GM19099 (cell line): ENCODE measurements around the gene PLK5.

Experiments
- POLR2A ChIP-seq: IDR thresholded peaks from 3 replicates; pipeline ENCODE4 v1.6.1; 2011; ENCODE audit warnings: low read depth; ENCODE audit not compliant: insufficient read length; ENCODE audit errors: extremely low read depth

Gene PLK5

DNA sequence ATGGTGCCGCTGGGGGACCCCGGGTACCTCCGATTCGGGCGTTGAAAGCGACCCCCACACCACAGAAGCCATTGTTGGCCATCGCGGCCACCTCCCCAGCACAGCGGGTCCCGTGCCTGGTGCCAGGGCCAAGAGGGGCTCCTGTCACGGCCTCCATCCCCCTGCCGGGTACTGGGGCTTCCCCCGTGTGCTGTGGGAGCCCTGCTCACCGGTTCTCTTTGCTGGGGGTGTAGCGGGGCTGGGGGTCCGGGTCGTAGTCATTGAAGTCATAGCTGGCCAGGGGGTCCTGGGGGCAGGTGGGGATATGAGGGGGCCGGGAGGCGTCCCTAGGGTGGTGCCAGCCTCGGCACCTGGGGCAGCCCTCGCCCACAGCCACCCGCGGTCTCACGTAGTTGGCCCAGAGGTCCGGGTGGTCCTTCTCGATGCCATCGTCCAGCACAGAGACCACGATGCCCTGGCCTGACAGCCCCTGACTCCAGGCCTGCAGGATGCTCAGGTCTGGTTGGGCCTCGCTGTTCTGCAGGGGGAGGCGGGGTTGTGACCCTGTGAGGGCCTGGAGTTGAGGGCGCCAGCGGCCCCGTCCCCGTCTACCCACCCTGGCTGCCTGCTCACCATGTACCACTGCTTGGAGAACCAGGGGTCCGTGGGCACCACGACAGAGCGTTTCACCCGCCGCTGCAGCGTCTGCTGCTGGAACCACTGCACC, 36.1 kb upstream of the PLK5 start:
- no peak for TF ChIP-seq POLR2A

DNA sequence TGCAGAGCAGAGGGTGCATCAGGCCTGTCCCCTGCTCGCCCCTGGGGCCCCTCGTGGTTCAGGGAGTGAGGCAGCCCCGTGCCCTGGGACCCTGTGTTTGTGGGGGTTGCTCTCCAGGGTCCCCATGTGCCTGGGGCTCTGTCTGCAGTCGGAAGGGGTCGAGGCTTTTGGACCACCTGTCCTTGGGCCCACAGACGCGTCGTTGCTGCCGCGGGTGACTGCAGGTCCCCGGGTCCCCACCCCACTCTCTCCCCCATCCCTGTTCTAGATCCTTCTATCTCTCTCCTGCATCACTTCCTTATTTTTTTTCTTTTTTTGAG, 35.6 kb upstream of the PLK5 start:
- no peak for TF ChIP-seq POLR2A

DNA sequence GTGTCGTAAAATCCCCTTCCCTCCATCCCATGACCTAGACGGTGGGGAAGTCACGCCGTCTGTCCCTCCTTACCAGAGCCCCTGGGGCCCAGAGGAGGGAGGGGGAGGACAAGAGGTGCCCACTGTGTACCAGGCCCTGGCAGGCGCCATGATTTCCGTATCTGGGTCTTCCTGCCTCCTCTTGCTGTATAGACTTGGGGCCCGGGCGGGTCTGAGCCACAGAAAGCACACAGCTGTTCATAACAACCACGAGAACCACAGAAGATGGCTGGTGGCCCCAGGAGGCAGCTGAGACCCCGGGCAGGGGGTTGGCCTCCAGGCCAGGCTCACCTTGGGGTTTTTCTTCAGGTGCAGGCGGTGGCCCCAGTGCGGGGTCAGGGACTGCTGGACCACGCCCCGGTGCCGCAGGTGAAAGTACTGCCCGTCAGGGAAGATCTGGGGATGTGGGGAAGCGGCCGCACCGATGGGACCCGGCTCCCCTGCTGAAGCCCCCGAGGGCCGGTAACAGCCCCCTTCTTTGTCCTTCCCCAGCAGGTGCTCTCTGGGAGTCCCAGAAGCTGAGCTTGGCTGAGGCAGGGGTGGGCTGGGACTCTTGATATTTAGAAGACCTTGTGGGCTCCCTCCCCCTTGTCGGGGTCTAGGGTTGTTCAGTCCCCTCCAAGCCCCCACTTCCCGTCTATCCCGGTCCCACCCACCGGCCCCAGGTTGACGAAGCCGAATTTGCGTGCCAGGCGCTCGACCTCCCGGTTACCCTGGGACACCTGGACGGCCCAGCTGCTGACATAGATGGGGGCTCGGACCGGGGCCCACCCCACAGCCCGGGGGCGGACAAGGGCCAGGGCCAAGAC, 34.2 kb upstream of the PLK5 start:
- peak; percentile 38 for TF ChIP-seq POLR2A

- no peak for TF ChIP-seq POLR2A
Measured at GRCh38 chr19:1490311-1491113, 33.4 kb upstream of the PLK5 start, which contains the start of gene PCSK4. PCSK4 (minus strand) TSS chr19:1490350; CDS start chr19:1490346, 4 bp downstream.

DNA sequence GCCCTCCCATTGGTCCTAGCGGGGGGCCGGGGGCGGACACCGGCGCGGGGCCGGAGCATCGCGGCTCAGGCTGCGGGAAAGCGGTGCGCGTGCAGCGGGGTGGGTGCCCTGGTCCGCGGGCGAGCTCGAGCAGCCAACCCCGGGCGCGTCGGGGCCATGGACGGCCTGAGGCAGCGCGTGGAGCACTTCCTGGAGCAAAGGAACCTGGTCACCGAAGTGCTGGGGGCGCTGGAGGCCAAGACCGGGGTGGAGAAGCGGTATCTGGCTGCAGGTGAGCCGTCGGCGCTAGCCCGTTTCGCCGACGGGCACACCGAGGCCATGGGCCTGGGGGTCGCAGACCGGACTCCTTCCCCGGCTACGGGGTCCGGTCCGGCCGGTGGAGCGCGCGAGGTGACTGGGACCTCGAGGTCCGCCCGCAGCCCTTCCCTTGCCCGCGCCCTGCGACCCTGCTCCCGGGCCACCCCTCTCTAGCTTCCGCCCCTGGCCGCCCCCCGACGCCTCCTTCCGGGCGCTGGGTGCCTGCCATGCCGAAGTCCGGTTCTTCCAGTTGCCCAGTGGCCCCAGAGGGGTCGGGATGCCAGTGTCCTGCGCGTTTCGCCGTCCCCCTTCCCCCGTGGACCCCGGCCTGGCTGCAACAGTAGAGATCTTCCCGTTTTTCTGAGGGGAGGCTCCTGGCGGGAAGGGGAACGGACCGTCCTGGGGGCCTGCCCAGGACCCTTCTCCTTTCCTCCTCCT, 32.6 kb upstream of the PLK5 start, which contains the start of gene REEP6:
Gene REEP6, plus strand, starts transcription at position 68 of the 735 bp plus-strand sequence. Its CDS starts 89 bp downstream, at position 157.
- TF ChIP-seq POLR2A = no peak

GRCh38 chr19:1491849-1492170, 32.1 kb upstream of the PLK5 start:
- TF ChIP-seq POLR2A = no peak

GRCh38 chr19:1492474-1493006, 31.3 kb upstream of the PLK5 start:
- TF ChIP-seq POLR2A = no peak

DNA sequence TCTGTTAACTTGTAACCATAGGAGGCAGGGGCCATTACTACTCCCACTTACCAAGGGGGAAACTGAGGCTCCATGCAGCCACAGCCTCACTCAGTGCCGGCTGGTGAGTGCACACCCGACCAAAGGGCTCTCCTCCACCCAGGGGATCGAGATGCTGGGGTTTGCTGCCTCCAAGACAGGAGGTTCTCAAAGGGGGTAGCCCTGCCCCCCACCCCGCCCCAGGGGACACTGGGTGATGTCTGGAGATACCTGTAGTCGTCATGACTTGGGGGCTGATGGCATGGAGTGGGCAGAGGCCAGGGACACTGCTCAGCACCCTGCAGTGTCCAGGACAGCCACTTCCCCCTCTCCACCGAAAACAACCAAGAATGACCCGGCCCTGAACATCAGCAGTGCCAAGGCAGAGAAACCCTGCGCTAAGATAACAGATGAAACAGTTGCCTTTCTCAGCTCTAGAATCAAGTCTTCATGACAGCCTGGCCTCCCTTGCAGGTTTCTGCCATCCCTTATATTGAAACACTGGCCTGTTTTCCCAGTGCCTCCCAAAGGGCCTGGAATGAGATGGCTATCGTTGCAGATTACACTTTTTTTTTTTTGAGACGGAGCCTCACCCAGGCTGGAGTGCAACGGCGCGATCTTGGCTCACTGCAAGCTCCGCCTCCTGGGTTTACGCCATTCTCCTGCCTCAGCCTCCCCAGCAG, 29.6 kb upstream of the PLK5 start:
- TF ChIP-seq POLR2A = no peak

DNA sequence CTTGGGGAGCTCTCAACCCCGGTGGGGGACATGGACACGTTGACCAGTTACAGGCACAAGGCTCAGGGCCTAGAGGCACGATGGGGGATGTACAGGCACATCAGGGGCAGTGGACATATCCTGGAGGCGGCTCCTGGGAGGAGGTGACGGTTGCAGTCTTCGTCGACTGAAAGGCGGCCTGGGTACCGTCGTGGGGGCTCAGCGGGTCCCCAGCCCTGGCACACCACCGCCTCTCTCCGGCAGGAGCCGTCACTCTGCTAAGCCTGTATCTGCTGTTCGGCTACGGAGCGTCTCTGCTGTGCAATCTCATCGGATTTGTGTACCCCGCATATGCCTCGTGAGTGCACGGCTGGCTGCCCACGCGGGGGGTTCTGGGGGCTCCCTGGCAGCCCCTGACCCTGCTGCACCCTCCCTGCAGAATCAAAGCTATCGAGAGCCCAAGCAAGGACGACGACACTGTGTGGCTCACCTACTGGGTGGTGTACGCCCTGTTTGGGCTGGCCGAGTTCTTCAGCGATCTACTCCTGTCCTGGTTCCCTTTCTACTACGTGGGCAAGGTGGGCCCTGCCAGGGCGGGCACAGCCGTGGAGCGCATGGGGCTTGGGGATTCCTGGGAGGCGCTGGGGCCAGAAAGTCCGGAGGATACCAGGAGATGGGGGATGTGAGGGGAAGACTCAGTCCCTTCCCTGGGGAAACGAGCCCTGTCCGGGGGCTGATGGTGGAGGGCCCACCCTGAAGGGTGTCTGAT, 28.7 kb upstream of the PLK5 start:
- no peak for TF ChIP-seq POLR2A

DNA sequence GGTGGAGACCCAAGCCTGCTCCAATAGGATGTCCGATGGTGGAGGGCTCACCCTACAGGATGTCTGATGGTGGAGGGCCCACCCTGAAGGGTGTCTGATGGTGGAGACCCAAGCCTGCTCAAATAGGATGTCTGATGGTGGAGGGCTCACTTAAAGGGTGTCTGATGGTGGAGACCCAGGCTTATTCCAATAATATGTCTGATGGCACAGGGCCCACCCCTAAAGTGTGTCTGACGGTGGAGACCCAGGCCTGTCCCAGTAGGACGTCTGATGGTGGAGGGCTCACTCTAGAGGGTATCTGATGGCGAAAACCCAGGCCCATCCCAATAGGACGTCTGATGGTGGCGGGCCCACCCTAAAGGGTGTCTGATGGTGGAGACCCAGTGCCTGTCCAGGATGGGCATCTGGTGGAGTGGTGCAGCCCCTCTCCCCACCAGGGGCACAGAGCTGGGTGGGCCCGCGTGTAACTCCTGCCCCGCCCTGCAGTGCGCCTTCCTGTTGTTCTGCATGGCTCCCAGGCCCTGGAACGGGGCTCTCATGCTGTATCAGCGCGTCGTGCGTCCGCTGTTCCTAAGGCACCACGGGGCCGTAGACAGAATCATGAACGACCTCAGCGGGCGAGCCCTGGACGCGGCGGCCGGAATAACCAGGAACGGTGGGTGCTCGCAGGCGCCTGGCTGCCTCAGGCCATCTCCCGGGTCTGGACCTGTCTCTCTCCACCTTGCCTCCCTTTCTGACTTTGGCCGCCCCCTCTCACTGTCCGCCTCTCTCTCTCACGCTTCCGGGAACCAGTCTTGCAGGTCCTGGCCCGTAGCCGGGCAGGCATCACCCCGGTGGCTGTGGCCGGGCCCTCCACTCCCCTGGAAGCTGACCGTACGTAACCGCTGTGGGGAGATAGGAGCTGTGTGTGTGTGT, 27.8 kb upstream of the PLK5 start:
- TF ChIP-seq POLR2A = no peak

GRCh38 chr19:1496714-1497577, 26.9 kb upstream of the PLK5 start:
- TF ChIP-seq POLR2A = no peak
